M059J (cell line): ENCODE results near the gene GCK. TPM values are rescaled to one million over a fixed set of nuclear protein-coding genes. Genes with fewer than 3 reads are reported as not detected.
"Not testable (repeated sequence)": the region's sequence is repeated elsewhere in the genome, so short reads cannot be mapped to it uniquely, and the experiment has no call there.

Experiments
- DNase-seq: peaks from one replicate; pipeline ENCODE4 v3.0.0-alpha.2; 2012; ENCODE audit warnings: low read depth
- total RNA-seq: library from RNA; depleted of rRNA; stranded (reverse); fragments of >200 nt; shearing (Covaris generic); gene quantifications from 2 replicates; pipeline ENCODE4 v1.2.3, GENCODE V29; 2014

GCK gene
- total RNA-seq, 1 experiment from 2014 or later = not detected

DNA sequence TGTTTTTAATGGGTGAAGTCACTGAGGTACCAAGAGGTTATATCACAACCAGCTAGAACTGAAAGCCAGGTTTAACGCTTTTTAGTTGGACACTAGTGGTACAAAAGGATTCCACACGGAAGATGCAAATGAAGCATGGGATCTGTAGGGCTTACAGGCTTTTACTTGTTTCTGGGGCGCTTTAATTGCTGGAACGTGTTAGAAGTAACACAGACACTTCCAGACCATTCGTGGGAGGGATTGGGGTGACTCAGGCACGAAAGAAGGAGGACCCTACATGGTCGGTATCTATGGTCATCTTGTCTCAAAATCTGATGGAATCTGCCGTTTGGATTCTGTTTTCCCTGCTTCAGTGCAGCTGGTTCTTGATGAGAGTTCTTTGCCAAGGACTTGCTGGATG is 12.6 kb upstream of the GCK start:
- DNase-seq = peak; percentile 40

DNA sequence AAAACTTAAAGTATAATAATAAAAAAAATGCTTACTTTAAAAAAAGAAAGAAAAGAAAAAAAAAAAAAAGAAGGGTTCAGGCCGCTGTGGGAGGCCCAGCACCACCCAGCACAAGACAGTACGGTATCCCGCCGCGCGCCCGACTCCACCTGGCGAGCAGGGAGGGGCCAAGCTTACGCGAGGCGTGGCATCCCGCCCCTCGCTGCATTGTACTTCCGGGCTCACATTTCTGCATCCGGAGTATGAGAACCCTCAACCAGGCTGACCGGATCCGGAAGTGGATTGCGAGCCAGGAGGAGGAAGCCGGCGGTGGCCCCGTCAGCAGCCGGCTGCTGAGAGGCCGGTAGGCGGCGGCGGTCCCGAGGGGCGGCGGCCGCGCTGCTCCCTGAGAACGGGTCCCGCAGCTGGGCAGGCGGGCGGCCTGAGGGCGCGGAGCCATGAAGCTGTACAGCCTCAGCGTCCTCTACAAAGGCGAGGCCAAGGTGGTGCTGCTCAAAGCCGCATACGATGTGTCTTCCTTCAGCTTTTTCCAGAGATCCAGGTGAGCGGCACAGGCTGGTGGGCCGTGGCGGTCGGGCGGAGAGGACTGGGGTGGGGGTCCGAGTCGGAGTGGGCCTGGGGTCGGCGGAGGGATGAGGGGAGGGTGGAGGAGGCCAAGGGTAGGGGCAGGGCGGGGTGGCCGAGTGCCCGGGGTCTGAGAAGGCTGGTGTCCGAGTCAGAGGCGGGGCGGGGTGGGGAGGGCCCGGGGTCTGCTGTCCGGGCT is 11.6 kb upstream of the GCK start, which contains the start of gene YKT6:
Gene YKT6, plus strand, starts transcription at position 280 of the 763 bp plus-strand sequence. Its CDS starts 158 bp downstream, at position 438.
- peak; percentile 97 for DNase-seq

DNA sequence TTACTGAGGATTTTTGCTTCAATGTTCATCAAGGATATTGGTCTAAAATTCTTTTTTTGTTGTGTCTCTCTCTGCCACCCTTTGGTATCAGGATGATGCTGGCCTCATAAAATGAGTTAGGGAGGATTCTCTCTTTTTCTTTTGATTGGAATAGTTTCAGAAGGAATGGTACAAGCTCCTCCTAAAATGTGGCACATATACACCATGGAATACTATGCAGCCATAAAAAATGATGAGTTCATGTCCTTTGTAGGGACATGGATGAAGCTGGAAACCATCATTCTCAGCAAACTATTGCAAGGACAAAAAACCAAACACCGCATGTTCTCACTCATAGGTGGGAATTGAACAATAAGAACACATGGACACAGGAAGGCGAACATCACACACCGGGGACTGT is 10.9 kb upstream of the GCK start:
- DNase-seq = not testable (repeated sequence)

DNA sequence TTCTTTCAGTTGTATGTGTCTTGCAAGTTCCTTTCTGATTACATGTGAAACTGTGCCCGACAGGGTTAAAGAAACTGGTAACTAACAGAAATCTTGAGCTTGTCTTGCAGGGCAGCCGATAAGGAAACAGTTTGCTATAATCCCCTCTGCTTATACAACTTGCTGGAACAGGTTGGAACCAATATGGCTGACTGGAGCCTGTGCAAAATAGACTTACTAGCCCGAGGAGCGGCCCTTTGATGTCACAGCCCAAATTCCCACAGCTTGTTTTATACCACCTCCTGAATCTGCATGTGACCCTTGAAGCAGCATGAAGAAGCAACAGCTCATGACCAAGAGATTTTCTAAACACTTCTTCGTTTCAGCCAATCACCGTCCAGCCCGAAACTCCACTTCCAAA is 8.2 kb upstream of the GCK start:
- no peak for DNase-seq

DNA sequence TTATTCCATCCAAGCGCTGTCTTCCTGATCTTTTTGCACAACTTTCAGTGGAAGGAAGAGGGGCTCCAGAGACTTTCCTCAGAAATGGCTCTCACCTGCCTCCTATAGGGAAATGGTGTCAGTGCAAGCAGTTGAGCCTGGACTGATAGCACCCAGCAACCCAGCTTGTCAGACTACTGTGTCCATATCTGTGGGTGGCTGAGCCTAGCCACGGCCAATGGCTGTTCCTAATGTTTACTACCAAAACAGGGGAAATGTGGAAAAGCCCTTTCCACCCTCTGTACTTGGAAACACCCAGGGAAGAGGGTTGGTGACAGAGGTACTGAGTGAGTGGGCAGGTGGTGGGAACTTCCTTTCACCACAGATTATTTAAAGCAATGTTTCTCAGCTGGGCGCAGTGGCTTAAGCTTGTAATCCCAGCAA is 7.2 kb upstream of the GCK start:
- peak; percentile 63 for DNase-seq

DNA sequence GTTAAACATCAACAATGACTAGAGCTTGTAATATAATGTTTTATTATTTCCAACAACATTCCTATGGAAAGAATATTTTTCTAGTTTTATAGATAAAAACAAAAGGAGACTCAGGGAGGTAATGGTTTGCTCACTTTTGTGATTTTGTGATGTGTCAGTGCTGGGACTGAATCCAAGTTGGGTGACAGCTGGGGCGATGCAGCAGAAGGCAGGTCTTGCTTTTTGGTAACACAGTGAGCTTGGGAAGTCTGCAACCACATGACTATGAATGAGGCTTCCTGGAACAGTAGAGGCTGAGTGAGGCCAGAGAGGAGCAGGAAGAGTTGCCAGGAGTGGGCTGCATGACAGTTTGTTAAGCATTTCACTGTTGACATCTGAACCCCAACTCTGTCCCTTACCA is 6.7 kb upstream of the GCK start:
- peak; percentile 68 for DNase-seq

DNA sequence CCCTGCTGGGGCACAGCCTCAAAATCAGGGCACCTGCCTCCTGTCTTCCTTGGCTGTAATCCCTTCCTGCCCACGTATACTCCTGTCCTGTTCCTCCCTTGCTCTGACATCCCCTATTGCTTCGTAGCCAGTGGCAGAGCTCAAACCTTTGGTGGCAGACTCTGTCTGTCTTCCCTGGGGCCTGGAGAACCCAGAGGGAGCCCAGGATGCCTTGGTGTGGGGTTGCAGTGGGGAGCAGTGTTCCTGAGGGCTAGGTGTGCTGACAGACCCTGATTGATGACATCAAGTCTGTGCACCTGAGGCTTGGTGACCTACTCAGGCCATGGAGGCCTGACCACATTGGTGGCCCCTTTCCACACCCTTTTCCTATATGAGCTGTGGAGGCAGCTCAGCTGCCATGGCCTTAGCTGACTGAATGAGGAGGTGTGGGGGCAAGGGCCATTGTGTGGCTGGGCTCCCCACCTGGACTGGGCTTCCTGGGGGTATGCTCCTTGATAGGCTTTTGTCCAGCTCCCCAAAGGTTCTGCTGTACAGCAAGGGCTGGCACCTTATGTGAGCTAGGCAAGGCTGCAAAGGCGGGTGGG is 5.4 kb upstream of the GCK start:
- no peak for DNase-seq

DNA sequence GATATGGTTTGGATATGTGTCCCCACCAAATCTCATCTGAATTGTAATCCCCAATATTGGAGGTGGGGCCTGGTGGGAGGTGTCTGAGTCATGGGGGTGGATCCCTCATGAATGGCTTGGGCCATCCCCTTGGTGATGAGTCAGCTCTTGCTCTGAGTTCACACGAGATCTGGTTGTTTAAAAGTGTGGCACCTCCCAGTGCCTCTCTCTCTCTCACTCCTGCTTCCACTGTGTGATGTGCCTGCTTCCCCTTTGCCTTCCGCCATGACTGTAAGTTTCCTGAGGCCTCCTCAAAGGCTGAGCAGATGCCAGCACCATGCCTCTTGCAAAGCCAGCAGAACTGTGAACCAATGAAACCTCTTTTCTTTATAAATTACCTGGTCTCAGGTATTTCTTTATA is 4.8 kb upstream of the GCK start:
- peak; percentile 61 for DNase-seq

DNA sequence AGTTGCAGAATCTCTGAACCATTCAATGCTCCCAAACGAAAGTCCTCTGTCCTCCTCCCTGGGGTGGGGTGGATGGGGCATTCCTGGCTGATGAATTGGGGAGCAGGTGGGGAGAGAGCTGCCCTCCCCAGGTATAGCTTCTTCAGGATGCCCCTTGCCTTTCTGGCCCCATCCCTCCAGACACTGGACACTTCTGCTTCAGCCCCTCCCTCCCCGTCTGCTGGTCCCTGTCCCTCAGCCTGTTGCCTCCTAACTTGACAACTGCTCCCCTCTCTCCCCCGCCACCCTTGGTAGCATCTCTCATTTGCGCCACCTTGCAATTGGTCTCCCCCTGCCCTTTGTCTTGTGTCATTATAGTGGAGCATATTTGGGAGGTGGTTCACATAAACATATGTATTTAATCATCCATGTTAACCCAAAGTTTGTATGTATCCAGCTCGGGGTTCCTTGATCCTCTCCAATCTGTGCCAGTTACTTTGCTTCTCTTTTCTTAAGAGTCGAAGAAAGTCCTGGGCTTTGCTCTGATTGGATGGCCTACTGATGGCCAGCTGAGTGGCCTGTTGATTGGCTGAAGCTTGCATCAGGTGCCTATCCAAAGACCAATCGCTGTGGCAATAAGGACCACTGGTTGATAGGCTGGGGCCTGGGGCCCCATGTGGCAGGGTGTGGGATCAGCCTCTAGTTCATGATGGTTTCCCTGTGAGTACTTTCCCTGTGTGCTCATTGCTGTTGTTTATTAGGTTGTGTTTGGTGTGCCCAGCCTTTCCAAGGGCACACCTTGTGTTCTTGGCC is 4.0 kb upstream of the GCK start:
- DNase-seq = no peak

DNA sequence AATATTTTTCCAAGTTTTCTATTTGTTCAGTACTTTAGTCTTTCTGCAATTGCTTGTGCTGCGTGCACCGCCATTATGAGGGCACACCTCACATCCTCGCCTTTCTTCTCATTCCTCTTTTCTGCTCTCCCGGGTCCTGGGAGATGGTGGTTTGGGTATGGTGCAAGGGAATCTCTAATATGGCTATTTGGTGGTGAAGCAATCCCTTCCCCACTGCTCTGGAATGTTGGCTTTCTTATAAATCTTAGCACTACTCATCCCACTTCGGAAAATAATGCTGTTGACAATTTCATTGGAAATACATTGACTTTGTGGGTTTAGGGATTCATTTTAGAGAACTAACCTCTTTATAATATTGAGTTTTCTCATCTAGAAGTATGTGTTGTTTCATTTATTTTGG is 1.9 kb upstream of the GCK start:
- no peak for DNase-seq

DNA sequence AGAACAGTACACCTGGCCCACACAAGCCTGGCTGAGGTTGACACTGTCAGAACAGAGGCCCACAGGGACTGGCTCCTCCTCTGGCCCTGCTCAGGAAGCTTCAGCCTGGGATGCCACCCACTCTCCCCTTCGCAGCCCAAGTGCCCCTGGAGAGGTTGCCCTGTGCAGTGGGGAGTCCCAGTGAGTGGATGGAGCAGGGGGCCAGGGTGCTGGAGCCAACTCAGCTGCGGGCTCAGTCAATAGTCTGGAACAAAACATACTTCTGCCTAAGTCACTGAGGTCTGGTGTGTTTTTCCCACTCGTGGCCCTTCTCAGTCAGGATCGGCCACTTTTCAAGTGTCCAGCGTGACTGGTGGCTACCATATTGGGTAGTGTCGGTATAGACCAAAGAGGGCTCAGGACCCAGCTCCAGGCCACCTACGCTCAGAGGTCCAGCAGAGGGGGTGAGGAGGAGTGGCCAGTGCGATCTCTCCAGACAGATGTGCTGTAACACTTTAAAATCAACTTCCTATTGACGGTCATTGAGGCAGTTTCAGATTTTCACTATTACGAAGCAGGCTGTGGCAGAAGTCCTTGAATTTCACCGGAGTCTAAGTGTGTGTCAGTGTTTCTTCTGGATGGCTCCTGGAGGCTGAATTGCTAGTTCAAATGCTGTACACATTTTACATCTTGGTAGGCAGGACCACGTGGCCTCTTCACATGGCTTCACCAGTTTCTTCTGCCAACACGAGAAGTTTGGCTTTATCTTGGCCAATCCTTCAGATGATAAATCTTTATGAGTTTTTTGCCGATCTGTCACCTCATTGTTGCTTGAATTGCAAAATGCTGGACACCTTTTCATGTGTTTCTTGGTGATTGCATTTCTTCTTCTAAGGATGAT is 994 bp upstream of the GCK start:
- DNase-seq = no peak

DNA sequence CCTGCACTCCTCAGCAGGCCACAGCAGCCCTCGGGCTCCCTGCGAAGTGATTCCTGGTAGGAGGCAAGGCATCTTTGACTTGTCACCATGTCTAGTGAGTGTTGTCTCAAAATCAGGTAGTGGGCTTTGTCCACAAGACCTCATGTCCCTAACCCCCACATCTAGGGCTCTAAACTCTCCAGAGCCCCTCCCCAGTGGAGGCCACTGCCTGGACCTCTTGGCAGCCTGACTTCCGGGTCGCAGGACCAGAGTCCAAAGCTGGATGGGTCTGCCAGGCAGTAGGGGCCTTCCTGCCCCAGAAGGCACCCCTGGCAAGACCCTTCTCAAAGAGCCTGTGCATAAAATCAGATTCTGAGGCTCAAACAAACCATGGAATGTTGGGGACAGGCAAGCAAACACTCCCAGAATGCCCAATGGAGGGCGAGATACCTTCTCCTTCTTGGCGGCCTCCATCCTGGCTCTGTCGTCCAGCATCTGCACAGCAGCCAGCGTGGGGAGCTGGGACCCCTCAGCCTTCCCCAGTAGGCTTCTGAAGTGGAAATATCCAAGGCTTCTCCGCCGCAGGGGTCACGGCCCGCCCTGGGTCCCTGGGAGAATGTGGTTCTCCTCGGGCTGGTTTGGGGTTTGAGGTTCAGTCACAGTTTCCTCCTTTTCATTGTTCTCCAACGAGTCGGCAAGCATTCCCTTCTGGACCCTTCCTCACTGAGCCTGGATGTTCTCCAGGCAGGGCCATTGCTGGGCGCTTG is 586 bp downstream of the GCK start:
- no peak for DNase-seq

DNA sequence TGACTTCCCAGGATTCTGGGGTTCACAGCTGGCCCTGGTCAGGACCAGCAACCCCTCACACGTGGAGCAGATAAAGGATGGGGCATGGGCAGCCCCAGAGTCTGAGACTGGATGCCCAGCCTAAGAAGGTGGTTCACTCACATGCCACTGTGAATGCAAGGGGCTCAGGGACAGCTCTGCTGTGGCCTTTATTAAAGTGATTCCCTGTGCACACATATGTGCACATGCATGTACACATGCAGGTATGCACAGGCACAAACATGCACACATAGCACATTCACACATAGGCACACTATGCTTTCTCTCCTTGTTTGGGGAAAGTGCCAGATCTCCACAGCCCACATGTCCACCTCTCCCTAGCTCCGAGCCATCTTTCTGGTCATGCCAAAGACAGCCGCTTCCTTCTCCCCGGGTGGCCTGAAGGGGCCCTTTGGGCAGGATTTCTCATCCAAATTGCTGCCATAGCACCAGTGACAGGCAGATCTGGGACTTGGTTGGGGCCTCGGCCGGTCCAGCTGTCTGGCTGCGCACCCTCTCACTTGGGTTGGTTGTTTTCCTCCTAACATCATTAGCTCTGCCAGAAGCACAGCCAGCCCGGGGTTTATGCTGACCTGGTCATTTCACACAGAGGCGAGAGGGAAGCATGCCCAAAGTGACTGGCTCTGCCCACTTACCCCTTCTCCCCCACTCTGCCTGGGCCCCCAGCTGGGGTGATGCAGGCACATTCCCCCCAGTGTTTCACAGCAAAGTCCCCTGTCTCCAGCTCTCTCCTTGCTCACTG is 1.4 kb downstream of the GCK start:
- DNase-seq = no peak

DNA sequence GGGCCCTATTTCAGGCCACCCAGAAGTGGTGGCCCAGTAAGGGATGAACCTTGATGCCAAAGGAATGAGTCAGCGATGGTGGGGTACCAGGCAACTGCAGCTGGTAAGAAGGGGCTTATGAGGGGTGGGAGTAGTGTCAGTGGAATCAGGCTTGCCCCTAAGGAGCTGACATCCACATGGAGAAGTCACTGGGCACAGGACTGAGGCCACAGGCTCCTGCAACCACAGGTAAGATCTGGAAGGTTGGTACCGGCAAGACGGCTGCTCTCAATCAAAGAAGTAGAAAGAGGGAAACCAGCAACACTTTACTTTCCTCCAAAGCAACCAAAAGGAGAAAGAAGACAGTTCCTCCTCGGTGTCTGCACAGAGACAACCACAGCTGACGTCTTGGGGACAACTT is 2.5 kb downstream of the GCK start:
- DNase-seq = no peak

DNA sequence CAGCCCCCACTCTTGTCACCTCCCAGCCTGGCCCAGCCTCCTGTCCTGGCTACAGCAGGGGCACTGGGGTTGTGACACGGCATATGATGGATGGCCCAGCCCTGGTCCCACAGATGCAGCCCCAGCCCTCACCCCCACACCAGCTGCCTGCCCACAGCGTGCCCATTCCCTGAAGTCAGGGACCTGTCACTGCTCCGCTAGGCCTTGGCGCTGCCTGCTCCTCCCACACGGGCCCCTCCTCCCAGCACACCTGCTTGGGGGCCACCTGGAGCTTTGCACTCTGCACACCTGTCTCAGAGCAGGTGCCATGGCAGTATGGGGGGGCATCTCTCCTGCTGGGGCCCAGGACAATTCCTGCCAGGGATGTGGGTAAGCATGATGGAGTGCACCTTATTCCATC is 3.5 kb downstream of the GCK start:
- DNase-seq = no peak

DNA sequence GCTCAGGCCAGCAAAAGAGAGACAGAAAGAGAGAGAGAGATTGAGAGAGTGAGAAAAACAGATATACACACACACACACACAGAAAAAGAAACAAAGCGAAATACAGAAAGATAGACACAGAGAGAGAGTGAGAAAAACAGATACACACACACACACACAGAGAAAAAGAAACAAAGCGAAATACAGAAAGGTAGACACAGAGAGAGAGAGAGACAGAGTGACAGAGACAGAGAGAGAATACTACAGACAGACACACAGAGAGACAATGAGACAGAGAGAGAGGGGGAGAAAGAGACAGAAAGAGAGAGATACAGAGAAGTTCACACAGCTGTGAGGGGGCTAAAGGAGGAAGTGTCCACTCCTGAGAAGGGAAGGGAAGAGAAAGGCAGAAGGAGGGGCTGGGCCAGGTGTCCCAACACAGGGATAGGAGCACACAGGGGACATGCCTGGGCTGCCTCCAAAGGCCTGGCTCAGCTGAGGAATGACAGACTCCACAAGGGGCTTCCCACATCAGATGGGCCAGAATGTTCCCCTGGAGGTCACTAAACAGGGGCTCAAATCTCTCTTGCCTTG is 4.3 kb downstream of the GCK start:
- DNase-seq = no peak

DNA sequence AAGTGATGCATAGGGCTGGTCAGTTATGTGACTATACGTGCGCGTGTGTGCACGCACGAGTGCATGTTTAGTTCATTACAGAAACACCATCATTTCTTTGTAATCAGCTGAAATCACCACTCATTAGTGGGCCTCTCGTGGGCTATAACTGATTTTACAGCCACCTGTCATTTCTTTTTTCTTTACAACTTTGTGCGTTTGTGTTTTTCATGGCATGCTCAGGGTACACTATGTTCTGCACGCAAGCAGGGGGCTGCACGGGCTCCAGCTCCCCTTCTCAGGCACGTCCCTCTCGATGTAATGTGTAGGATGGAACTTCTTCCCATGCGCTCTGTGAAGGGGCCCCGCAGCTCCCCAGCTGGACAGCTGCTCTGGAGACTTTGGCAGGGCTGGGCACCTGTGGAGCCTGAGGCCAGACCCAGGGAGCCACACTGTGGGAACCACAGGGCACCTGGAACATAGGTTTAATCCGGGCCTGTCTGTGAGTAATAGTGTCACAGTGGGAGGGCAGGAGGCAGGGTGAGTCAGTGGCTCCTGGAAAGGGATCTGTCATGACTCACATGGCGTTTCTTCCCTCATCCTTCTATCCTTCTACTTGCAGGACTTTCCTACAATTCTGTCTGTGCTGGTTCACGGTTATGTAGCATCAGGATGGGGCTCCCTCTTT is 4.9 kb downstream of the GCK start:
- DNase-seq = peak; percentile 96

DNA sequence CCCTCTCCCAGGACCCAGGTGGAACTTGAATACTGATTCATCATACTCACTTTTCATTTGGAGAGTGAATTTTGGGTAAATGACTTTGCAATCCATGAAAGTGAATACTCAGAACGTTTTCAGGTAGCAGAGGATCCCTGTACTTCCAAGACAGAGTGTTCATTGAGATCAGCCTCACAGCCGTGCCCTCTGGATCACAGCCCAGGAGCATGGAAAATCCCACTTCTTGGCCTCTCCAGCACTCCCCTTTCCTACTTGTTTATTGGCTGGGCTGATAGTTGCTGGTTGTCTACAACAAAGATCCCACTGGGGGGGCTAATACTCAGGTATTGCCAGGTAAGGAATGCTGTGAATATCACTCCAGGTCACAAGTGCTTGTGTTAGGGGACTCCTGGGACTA is 5.9 kb downstream of the GCK start:
- no peak for DNase-seq

DNA sequence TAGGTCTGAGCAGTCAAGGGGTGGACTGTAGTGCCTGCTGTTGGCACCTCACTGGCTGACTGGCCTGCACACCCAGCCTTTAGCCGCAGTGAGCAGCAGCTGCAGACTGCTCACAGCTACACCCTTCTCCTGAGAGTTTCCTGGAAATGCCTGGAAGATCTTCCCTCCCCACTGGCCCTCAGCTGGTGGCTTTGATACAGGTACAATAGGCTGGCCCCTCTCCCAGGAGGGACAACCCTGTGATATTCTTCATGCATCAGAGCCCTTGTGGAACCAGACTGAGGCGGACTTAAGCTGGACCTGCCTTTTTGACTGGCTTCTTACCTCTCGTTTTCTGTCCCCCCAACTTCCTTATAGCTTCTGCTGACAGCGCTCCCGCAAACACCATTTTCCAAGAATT is 6.4 kb downstream of the GCK start:
- no peak for DNase-seq
